Heart right ventricle (tissue), 16 donors: ENCODE results near the gene RAET1L. TPM values are rescaled to one million over a fixed set of nuclear protein-coding genes. Genes with fewer than 3 reads are reported as not detected.

Experiments used
- ATAC-seq, 8 donors: fragments of 200-7000 bp; cut with Tn5 transposase; one replicate each; pipeline ENCODE4 v1.9.1; 2020; ENCODE audit warnings: mild to moderate bottlenecking in 8 of 8, moderate library complexity in 8 of 8, moderate number of reproducible peaks in 1 of 8
- DNase-seq, 2 donors: peaks; one replicate each; pipeline ENCODE4 v3.0.0-alpha.2; 2020
- H3K27ac ChIP-seq, 10 donors: fragments of 200-600 bp; sonication (generic) in 2 of 10; one replicate each; pipeline versions ENCODE4 v1.5.0 to v1.8.0; 2020 to 2022; ENCODE audit warnings: mild to moderate bottlenecking in 3 of 10
- H3K27me3 ChIP-seq, 7 donors: fragments of 200-600 bp; one replicate each; pipeline ENCODE4 v1.8.0; 2021 to 2022; ENCODE audit warnings: mild to moderate bottlenecking in 2 of 7
- H3K36me3 ChIP-seq, 9 donors: fragments of 200-600 bp; sonication (generic) in 1 of 9; one replicate each; pipeline versions ENCODE4 v1.5.0 to v1.8.0; 2020 to 2022; ENCODE audit warnings: mild to moderate bottlenecking in 2 of 9
- H3K4me1 ChIP-seq, 9 donors: fragments of 200-600 bp; sonication (generic) in 1 of 9; one replicate each; pipeline versions ENCODE4 v1.5.0 to v1.8.0; 2020 to 2022; ENCODE audit warnings: mild to moderate bottlenecking in 4 of 9
- H3K4me3 ChIP-seq, 10 donors: fragments of 200-600 bp; sonication (generic) in 2 of 10; one replicate each; pipeline versions ENCODE4 v1.5.0 to v1.8.0; 2020 to 2022; ENCODE audit warnings: mild to moderate bottlenecking in 7 of 10, moderate library complexity in 2 of 10
- H3K9me3 ChIP-seq, 11 donors: fragments of 200-600 bp in 10 of 11; sonication (generic) in 2 of 11; one replicate each; pipeline versions ENCODE4 v1.5.0 to v1.8.0; 2013 to 2022; ENCODE audit warnings: mild to moderate bottlenecking in 2 of 11, control low read depth in 1 of 11, moderate library complexity in 1 of 11
- CTCF ChIP-seq, 9 donors: fragments of 200-600 bp; sonication (generic) in 2 of 9; IDR thresholded peaks; one replicate each; pipeline versions ENCODE4 v1.5.0 to v1.8.0; 2021 to 2022; ENCODE audit warnings: antibody characterized with exemption in 9 of 9, mild to moderate bottlenecking in 5 of 9, moderate library complexity in 1 of 9
- WGBS, 2 donors: extraction: QIAGEN DNeasy Blood & Tissue Kit; methylation state at CpG; one replicate each; pipeline ENCODE4 v1.1.7; 2013; ENCODE audit warnings: inconsistent platforms in 1 of 2; 5-methylcytosine and 5-hydroxymethylcytosine counted together
- intact Hi-C, 10 donors: fragments of 100-400 bp; cut with DNase I; formaldehyde crosslinking; loops; one replicate each; pipeline versions ENCODE4 v1.11.1 to v1.14.2; 2022
- polyA plus RNA-seq, 2 donors: library from polyadenylated mRNA; stranded (reverse); fragments of 200-250 nt; gene quantifications; one replicate each; pipeline ENCODE4 v1.2.3, GENCODE V29; 2013
- total RNA-seq, 10 donors: library from RNA; stranded (reverse); fragmentation: NEBNext Ultra II Directional in 3 of 10; extraction: Animal tissue kit (Norgen Biotek cat#: 25700) in 3 of 10; gene quantifications; one replicate each; pipeline versions ENCODE4 v1.2.1 to v1.2.4, GENCODE V29; 2021 to 2023
- donor health status: Arrhythmogenic right ventricular cardiomyopathy.
- donor health status: ischemic (EF 13 %, LVEDD 7.1; RV severe dilation, severe dysfunction).
- donor health status: healthy with polysubstance abuse.
- donor health status: DM: no; HTN: yes; CAD: no.
- donor health status: DM: no; HTN: no; CAD: no.
- donor health status: ischemic (EF 25% LVEDD 6.9; RV normal size, moderate dysfunction).
- donor health status: ischemic (EF 25% LVEDD 5.7; RV mildly dilated, moderate dysfunction).
- donor health status: healthy.
- donor health status: DM: yes; HTN: yes; CAD: no.
- donor health status: Ischemic cardiomyopathy.
- donor health status: ischemic (EF 35%, LVEDD 5.7; RV mildly dilated, moderate dysfunction).
- donor health status: nonischemic (EF 11% LVEDD 7.7; RV severe dilation, severe dysfunction).
- donor health status: DM: yes; HTN: yes; CAD: no.
- donor health status: PGD.
- donor health status: ischemic (EF 29% LVEDD 5.4; RV normal size, mild dysfunction).
- donor health status: nonischemic (EF 23%, LVEDD 6.1; RV moderate dilation, normal function).

Gene RAET1L
- total and polyA plus RNA-seq, 12 donors: 0.03 TPM; not detected in 11

GRCh38 chr6:150046943-150047342 lies 21.6 kb upstream of the RAET1L start:
- no peaks in the 10 kb centered on the region for H3K9me3 ChIP-seq
- no peak for TF ChIP-seq CTCF (IDR thresholded peaks at IDR 0.05)
- DNase-seq (no peak), ATAC-seq (no peak)
- intact Hi-C loops: no loop called here
- 91 to 100% methylated on average over 1 of the region's 1 CpG for WGBS, 2 donors
- H3K27ac ChIP-seq: no peak overlapping the region
- no peaks in the 10 kb centered on the region for H3K4me1 ChIP-seq
- H3K4me3 ChIP-seq: no peak overlapping the region
- H3K27me3 ChIP-seq: peaks cover 0 to 63% (median 22%) of the 10 kb centered on the region in 7 donors
- no peaks in the 10 kb centered on the region for H3K36me3 ChIP-seq

DNA sequence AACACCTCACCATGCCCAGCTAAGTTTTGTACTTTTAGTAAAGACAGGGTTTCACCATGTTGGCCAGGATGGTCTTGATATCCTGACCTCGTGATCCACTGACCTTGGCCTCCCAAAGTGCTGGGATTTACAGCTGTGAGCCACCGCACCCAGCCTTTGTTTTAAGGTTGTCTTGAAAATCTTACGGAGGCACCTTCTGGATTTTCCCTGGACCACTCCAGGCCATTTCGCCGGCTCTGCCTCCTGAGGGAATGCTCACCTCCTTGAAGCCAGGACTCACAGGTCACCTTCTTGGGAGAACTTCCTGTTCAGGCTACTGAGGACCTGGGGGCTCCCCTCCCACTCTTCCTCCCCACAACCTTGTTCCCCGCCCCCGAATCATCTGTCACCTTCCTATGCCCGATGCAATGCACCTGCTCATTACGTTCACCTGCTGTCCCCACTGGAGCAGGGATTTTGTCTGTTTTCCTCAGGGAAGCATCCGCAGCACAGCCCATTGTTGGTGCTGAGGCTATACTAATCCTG lies 19.4 kb upstream of the RAET1L start:
- 88 to 92% methylated on average over 10 of the region's 10 CpGs for WGBS, 2 donors
- TF ChIP-seq CTCF (IDR thresholded peaks at IDR 0.05): no peak
- no peaks in the 10 kb centered on the region for H3K4me1 ChIP-seq

DNA sequence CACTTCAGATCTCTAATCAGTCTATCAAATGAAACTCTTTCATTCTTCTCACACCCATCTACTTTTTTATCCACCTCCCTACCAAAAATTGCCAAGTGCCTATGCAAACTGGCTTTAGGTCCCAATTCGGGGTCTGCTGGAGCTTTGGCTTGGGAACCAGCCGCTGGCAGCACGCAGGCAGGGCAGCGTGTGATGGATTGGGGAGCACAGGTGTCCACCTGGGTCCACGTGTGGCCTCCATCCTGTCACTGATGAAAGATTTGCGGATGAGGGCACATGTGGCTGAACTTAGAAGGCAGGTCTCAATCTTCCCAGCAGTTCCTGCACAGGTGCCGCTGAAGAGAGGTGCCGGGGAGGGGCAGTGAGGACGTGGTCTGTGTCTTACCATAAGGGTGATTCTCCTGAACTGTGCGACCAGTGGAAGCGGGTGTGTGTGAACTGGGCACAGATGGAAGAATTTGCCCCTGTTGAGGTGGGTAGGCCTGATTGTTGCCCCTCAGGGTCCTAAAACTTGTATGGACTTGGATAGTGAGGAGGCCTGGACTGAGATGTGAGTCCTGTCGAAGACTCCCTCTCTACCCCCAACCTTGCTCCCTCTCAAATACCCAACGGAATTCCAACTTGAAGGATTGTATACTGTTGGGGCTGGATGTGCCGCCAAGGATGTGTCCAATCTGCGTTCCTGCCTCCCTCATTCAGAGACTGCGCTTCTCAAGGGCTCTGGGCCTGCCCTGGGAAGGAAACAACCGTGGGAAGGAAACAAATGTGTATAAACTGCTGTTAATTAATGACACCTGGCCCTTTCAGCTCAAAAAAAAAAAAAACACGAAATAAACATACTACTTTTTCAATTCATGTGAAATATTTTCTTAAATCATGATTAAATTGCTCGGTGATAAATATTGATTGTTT lies 18.4 kb upstream of the RAET1L start:
- WGBS, 2 donors: 79 to 83% methylated on average over 19 of the region's 19 CpGs

More for the DNA sequence above, 19.4 kb upstream of the RAET1L start:
- intact Hi-C loops: no loop called here
- Histone ChIP-seq H3K27me3 (peaks cover 0 to 66% (median 36%) of the 10 kb centered on the region in 7 donors), H3K27ac (no peak overlapping the region), H3K9me3 (no peaks in the 10 kb centered on the region), H3K36me3 (no peaks in the 10 kb centered on the region), H3K4me3 (no peak overlapping the region)
- no peak for ATAC-seq
- no peak for DNase-seq

More for the DNA sequence above, 18.4 kb upstream of the RAET1L start:
- H3K27ac ChIP-seq: no peak overlapping the region
- no peak for ATAC-seq
- DNase-seq: no peak
- H3K4me1 ChIP-seq: peaks cover 0 to under 1% (median 0%) of the 10 kb centered on the region in 9 donors
- no peak overlapping the region for H3K4me3 ChIP-seq
- intact Hi-C loops: no loop called here
- no peaks in the 10 kb centered on the region for H3K36me3 ChIP-seq
- H3K27me3 ChIP-seq: peaks cover 0 to 66% (median 45%) of the 10 kb centered on the region in 7 donors
- H3K9me3 ChIP-seq: no peaks in the 10 kb centered on the region
- TF ChIP-seq CTCF (IDR thresholded peaks at IDR 0.05): no peak
